22Rv1 (cell line): ENCODE measurements around the gene HMOX1.

ENCODE experiments used
- CTCF ChIP-seq: fragments of 450-650 bp; IDR thresholded peaks from 2 replicates; pipeline ENCODE4 v1.5.1; 2017; ENCODE audit warnings: mild to moderate bottlenecking
- ZFX ChIP-seq: fragments of 450-650 bp; IDR thresholded peaks from 2 replicates; pipeline ENCODE4 v1.6.1; 2017; ENCODE audit warnings: antibody characterized with exemption, borderline replicate concordance

- no peak for TF ChIP-seq CTCF
- no peak for TF ChIP-seq ZFX
Measured at GRCh38 chr22:35394810-35395563, 14.1 kb downstream of the HMOX1 start.
